HG02885 (cell line): ENCODE data around the gene S100A12.

ENCODE experiments used
- ATAC-seq: cut with Tn5 transposase; IDR thresholded peaks from one replicate; pipeline ENCODE4 v1.9.1; 2021; ENCODE audit warnings: mild to moderate bottlenecking; ENCODE audit not compliant: unreplicated experiment, poor library complexity

Gene S100A12

DNA sequence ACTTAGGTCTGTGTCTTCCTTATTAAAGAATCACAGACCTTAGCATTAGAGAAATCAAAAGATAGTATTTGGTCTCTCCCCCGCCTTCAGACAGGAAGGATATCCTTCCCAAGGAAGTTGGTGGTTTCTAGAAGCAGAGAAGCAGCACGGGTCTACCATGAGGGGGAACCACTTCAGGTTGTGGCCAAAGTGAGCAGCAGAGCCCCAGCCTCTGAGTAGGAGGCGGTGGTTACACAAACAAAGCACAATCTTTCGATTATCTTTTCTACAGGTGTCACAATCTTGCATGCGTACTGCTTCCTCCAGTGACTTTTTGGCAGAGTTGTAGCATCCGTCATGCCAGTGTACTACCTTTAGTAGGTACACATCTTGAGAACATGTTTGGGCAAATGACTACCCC lies 35.6 kb downstream of the S100A12 start:
- ATAC-seq = no peak

- ATAC-seq = no peak
These were observed 37.2 kb downstream of the S100A12 start for GRCh38 chr1:153337980-153338853.

DNA sequence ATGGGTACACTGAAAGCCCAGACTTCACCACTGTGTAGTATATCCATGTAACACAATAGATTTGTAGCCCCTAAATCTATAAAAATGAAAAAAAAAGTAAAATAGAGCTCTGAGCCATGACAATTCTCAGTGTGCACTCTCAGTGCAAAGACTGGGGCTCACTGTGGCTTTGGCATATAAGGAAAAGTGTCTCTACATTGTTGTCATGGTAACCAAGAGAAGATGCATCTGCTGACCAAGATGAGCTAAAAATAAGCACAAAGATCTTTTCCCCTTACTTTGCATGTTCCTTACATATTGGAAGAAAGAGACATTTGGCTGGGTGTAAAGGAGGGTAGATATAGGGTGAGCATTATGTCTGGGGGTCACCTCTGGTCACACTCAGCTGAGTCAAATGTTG lies 38.8 kb downstream of the S100A12 start:
- ATAC-seq = no peak

- no peak for ATAC-seq
These were observed 41.5 kb downstream of the S100A12 start for GRCh38 chr1:153333902-153334301.

- no peak for ATAC-seq
These were observed 50.5 kb downstream of the S100A12 start for GRCh38 chr1:153324912-153325311.
